SK-N-MC (cell line): ENCODE measurements around the gene SMURF1.

Experiments
- EZH2 ChIP-seq: fragments of 200-600 bp; sonication (generic); IDR thresholded peaks from one replicate; pipeline ENCODE4 v1.6.1; 2017; ENCODE audit warnings: antibody characterized with exemption
- FOXP2 ChIP-seq: optimal IDR thresholded peaks from 2 replicates; pipeline ENCODE3; 2011; ENCODE audit warnings: mild to moderate bottlenecking, moderate library complexity; ENCODE audit not compliant: insufficient read depth; ENCODE audit errors: extremely low read length, control extremely low read depth
- POLR2AphosphoS5 ChIP-seq: IDR thresholded peaks from 2 replicates; pipeline ENCODE4 v1.6.1; 2012; ENCODE audit warnings: mild to moderate bottlenecking, low read depth, low read length, borderline replicate concordance

DNA sequence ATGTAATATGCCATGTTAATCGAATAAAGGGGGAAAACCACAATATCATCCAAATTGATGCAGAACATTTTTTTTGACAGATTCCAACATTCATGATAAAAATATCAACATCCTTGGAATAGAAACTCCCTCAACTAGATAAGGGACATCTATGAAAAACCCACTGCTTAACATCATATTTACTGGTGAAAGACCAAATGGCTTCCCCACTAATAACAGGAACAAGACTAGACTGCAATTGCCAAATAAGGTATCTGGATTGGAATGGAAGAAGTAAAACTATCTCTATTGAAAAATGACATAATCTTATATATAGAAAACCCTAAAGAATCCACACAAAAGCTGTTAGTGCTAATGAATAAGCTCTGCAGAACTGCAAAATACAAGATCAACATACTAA, 27.8 kb downstream of the SMURF1 start:
- no peak for TF ChIP-seq POLR2AphosphoS5
- TF ChIP-seq EZH2 = no peak
- TF ChIP-seq FOXP2 = no peak
